HEK293 (cell line): ENCODE results near the gene C1orf122.

ENCODE experiments used
- CTCF ChIA-PET: fragments of 350-600 bp; formaldehyde crosslinking; extraction: SDS; loops from one replicate; lab custom pipeline; 2021; ENCODE audit warnings: antibody characterized with exemption; lab: Yijun Ruan, JAX
- POLR2A ChIA-PET: fragments of 300-600 bp; formaldehyde crosslinking; extraction: SDS; loops from one replicate; lab custom pipeline; 2020; ENCODE audit warnings: antibody characterized with exemption, inconsistent platforms; lab: Yijun Ruan, JAX
- H3K27ac ChIP-seq: fragments of 200-500 bp; sonication (Bioruptor generic); 2 replicates; pipeline ENCODE4 v1.5.1; 2014; ENCODE audit warnings: low read depth, low read length, control low read depth, inconsistent platforms; ENCODE audit errors: extremely low read depth
- H3K36me3 ChIP-seq, 2 experiments: fragments of 200-500 bp in 1 of 2; sonication (Bioruptor generic) in 1 of 2; 1 replicate in 1 of 2; 2 replicates in 1 of 2; pipeline ENCODE4 v1.5.1; 2014 to 2017; ENCODE audit warnings: inconsistent platforms in 2 of 2, low read length in 2 of 2; ENCODE audit not compliant: control insufficient read depth in 2 of 2, insufficient read depth in 1 of 2
- H3K4me1 ChIP-seq: fragments of 200-500 bp; sonication (Bioruptor generic); 2 replicates; pipeline ENCODE4 v1.5.1; 2014; ENCODE audit warnings: mild to moderate bottlenecking, low read length, inconsistent platforms; ENCODE audit not compliant: control insufficient read depth, insufficient read depth
- H3K4me3 ChIP-seq: 2 replicates; pipeline ENCODE4 v1.5.1; 2011; ENCODE audit warnings: low read depth, mild to moderate bottlenecking, control low read depth, low read length, moderate library complexity
- H3K9me3 ChIP-seq: fragments of 200-500 bp; sonication (Bioruptor generic); 2 replicates; pipeline ENCODE4 v1.5.1; 2014; ENCODE audit warnings: low read depth, low read length, inconsistent platforms; ENCODE audit not compliant: control insufficient read depth, insufficient read depth
- KLF1 ChIP-seq: fragments of 450-650 bp; formaldehyde crosslinking; IDR thresholded peaks from 2 replicates; pipeline ENCODE4 v1.5.1; 2016; ENCODE audit warnings: missing biosample characterization, missing genetic modification characterization
- MEIS1 ChIP-seq: sonication (generic); formaldehyde crosslinking; IDR thresholded peaks from 2 replicates; pipeline ENCODE4 v1.8.1; 2022; ENCODE audit warnings: missing genetic modification reagents, mild to moderate bottlenecking, borderline replicate concordance
- OSR2 ChIP-seq: fragments of 450-650 bp; formaldehyde crosslinking; IDR thresholded peaks from 2 replicates; pipeline ENCODE4 v1.5.1; 2016; ENCODE audit warnings: missing biosample characterization, missing genetic modification characterization
- ZNF10 ChIP-seq: fragments of 450-650 bp; formaldehyde crosslinking; IDR thresholded peaks from 2 replicates; pipeline ENCODE4 v1.5.1; 2017; ENCODE audit warnings: missing biosample characterization, missing genetic modification characterization
- ZNF132 ChIP-seq: fragments of 450-650 bp; formaldehyde crosslinking; IDR thresholded peaks from 2 replicates; pipeline ENCODE4 v1.5.1; 2017; ENCODE audit warnings: missing biosample characterization, missing genetic modification characterization, borderline replicate concordance
- ZNF138 ChIP-seq: fragments of 450-650 bp; formaldehyde crosslinking; IDR thresholded peaks from 2 replicates; pipeline ENCODE4 v1.5.1; 2016; ENCODE audit warnings: missing biosample characterization, missing genetic modification characterization, borderline replicate concordance
- ZNF175 ChIP-seq: fragments of 450-650 bp; formaldehyde crosslinking; IDR thresholded peaks from 2 replicates; pipeline ENCODE4 v1.5.1; 2016; ENCODE audit warnings: missing biosample characterization, missing genetic modification characterization
- ZNF223 ChIP-seq: fragments of 450-650 bp; formaldehyde crosslinking; IDR thresholded peaks from 2 replicates; pipeline ENCODE4 v1.5.1; 2016; ENCODE audit warnings: missing biosample characterization, missing genetic modification characterization
- ZNF350 ChIP-seq: fragments of 450-650 bp; formaldehyde crosslinking; IDR thresholded peaks from 2 replicates; pipeline ENCODE4 v1.5.0; 2017; ENCODE audit warnings: missing biosample characterization, mild to moderate bottlenecking, missing genetic modification characterization
- ZNF549 ChIP-seq: fragments of 450-650 bp; IDR thresholded peaks from 2 replicates; pipeline ENCODE4 v1.5.1; 2018; ENCODE audit warnings: missing biosample characterization, missing genetic modification characterization, mild to moderate bottlenecking, inconsistent platforms, moderate library complexity
- ZNF658 ChIP-seq: fragments of 450-650 bp; formaldehyde crosslinking; IDR thresholded peaks from 2 replicates; pipeline ENCODE4; 2016; ENCODE audit warnings: missing biosample characterization, missing genetic modification characterization
- ZNF830 ChIP-seq: fragments of 450-650 bp; IDR thresholded peaks from 2 replicates; pipeline ENCODE4 v1.5.0; 2018; ENCODE audit warnings: missing biosample characterization, missing genetic modification characterization, low read depth, mild to moderate bottlenecking, moderate library complexity
- TF ChIP-seq, protein P1 (sequence below): fragments of 450-650 bp; formaldehyde crosslinking; IDR thresholded peaks from 2 replicates; pipeline ENCODE4 v1.5.1; 2016; ENCODE audit warnings: missing biosample characterization, missing genetic modification characterization
- TF ChIP-seq, protein P2 (sequence below): fragments of 450-650 bp; formaldehyde crosslinking; IDR thresholded peaks from 2 replicates; pipeline ENCODE4 v1.5.1; 2017; ENCODE audit warnings: missing biosample characterization, missing genetic modification characterization
- TF ChIP-seq, protein P3 (sequence below): fragments of 450-650 bp; formaldehyde crosslinking; IDR thresholded peaks from 2 replicates; pipeline ENCODE4 v1.5.1; 2016; ENCODE audit warnings: missing biosample characterization, missing genetic modification characterization
- TF ChIP-seq, protein P4 (sequence below): fragments of 450-650 bp; formaldehyde crosslinking; IDR thresholded peaks from 2 replicates; pipeline ENCODE4; 2016; ENCODE audit warnings: missing biosample characterization, missing genetic modification characterization
- TF ChIP-seq, protein P5 (sequence below): fragments of 450-650 bp; formaldehyde crosslinking; IDR thresholded peaks from 2 replicates; pipeline ENCODE4 v1.5.1; 2016; ENCODE audit warnings: missing biosample characterization, missing genetic modification characterization, borderline replicate concordance

C1orf122 gene

DNA sequence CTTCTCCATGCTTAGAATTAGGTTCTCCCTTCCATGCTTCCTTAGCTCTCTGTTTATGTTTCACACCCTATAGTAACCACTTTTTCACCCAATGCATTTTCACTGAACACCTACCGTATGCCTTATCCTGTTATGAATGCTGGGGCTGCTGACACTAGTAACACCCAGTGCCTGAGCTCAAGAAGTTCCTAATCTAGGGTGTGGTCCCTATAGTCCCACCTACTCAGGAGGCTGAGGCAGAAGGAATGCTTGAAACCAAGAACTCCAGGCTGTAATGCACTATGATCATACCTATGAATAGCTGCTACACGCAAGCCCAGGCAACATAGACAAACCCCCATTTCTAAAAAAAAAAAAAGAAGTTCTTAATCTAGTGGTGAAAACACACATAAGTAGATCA lies 48.1 kb upstream of the C1orf122 start (continued):
- TF ChIP-seq, protein P1, sequence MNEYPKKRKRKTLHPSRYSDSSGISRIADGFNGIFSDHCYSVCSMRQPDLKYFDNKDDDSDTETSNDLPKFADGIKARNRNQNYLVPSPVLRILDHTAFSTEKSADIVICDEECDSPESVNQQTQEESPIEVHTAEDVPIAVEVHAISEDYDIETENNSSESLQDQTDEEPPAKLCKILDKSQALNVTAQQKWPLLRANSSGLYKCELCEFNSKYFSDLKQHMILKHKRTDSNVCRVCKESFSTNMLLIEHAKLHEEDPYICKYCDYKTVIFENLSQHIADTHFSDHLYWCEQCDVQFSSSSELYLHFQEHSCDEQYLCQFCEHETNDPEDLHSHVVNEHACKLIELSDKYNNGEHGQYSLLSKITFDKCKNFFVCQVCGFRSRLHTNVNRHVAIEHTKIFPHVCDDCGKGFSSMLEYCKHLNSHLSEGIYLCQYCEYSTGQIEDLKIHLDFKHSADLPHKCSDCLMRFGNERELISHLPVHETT (tag by site-specific recombination), result no peak
- TF ChIP-seq ZNF138 (tag by site-specific recombination) (no peak), OSR2 (tag by site-specific recombination) (no peak)
- TF ChIP-seq, protein P2, sequence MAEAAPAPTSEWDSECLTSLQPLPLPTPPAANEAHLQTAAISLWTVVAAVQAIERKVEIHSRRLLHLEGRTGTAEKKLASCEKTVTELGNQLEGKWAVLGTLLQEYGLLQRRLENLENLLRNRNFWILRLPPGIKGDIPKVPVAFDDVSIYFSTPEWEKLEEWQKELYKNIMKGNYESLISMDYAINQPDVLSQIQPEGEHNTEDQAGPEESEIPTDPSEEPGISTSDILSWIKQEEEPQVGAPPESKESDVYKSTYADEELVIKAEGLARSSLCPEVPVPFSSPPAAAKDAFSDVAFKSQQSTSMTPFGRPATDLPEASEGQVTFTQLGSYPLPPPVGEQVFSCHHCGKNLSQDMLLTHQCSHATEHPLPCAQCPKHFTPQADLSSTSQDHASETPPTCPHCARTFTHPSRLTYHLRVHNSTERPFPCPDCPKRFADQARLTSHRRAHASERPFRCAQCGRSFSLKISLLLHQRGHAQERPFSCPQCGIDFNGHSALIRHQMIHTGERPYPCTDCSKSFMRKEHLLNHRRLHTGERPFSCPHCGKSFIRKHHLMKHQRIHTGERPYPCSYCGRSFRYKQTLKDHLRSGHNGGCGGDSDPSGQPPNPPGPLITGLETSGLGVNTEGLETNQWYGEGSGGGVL (tag by site-specific recombination), result no peak

DNA sequence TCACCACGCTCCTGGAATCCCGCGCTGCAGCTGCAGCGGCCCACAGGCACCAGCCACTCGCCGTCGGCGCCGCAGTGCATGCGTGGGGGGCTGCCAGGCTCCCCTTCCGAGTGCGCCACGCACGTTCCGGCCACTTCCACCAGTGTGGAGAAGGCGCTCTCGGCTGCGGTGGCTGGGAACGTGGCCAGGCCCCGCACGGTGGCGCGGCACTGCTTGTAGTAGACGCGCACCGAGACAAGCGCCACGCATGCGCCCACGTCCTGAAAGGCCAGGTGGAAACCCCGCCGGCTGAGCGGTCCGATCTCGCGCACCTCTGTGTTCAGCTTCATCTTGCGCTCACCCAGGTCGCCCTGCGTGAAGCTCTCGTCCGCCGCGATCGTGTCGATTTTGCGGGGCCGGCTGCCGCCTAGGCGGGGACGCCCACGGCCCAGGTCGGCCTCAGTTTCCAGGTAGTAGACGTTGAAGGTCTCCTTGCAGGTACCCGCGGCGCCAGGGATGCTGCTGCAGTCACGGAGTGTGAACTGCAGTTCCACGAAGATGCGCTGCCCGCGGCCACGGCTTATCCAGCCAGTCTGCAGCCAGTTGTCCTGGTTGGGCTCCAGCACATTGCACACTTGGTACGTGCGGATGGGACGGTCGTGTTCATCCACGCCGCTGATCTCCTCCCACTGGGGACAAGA lies 46.0 kb upstream of the C1orf122 start:
- TF ChIP-seq ZNF223 (tag by site-specific recombination), result no peak
- TF ChIP-seq, protein P3, sequence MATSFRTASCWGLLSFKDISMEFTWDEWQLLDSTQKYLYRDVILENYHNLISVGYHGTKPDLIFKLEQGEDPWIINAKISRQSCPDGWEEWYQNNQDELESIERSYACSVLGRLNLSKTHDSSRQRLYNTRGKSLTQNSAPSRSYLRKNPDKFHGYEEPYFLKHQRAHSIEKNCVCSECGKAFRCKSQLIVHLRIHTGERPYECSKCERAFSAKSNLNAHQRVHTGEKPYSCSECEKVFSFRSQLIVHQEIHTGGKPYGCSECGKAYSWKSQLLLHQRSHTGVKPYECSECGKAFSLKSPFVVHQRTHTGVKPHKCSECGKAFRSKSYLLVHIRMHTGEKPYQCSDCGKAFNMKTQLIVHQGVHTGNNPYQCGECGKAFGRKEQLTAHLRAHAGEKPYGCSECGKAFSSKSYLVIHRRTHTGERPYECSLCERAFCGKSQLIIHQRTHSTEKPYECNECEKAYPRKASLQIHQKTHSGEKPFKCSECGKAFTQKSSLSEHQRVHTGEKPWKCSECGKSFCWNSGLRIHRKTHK, result no peak
- no peak for TF ChIP-seq ZNF350 (tag by site-specific recombination)
- no peak for TF ChIP-seq MEIS1 (CRISPR knock-in tag)
- TF ChIP-seq, protein P1 (tag by site-specific recombination), result no peak
- TF ChIP-seq ZNF138 (tag by site-specific recombination), result no peak
- TF ChIP-seq ZNF175 (tag by site-specific recombination), result no peak
- TF ChIP-seq, protein P4, sequence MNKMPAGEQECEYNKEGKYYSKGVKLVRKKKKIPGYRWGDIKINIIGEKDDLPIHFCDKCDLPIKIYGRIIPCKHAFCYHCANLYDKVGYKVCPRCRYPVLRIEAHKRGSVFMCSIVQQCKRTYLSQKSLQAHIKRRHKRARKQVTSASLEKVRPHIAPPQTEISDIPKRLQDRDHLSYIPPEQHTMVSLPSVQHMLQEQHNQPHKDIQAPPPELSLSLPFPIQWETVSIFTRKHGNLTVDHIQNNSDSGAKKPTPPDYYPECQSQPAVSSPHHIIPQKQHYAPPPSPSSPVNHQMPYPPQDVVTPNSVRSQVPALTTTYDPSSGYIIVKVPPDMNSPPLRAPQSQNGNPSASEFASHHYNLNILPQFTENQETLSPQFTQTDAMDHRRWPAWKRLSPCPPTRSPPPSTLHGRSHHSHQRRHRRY (tag by site-specific recombination), result no peak
- TF ChIP-seq ZNF132 (tag by site-specific recombination), result no peak
- TF ChIP-seq ZNF549 (tag by site-specific recombination), result no peak
- TF ChIP-seq, protein P5, sequence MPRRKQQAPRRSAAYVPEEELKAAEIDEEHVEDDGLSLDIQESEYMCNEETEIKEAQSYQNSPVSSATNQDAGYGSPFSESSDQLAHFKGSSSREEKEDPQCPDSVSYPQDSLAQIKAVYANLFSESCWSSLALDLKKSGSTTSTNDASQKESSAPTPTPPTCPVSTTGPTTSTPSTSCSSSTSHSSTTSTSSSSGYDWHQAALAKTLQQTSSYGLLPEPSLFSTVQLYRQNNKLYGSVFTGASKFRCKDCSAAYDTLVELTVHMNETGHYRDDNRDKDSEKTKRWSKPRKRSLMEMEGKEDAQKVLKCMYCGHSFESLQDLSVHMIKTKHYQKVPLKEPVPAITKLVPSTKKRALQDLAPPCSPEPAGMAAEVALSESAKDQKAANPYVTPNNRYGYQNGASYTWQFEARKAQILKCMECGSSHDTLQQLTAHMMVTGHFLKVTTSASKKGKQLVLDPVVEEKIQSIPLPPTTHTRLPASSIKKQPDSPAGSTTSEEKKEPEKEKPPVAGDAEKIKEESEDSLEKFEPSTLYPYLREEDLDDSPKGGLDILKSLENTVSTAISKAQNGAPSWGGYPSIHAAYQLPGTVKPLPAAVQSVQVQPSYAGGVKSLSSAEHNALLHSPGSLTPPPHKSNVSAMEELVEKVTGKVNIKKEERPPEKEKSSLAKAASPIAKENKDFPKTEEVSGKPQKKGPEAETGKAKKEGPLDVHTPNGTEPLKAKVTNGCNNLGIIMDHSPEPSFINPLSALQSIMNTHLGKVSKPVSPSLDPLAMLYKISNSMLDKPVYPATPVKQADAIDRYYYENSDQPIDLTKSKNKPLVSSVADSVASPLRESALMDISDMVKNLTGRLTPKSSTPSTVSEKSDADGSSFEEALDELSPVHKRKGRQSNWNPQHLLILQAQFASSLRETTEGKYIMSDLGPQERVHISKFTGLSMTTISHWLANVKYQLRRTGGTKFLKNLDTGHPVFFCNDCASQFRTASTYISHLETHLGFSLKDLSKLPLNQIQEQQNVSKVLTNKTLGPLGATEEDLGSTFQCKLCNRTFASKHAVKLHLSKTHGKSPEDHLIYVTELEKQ, result no peak
- no peak for TF ChIP-seq KLF1 (tag by site-specific recombination)
- no peak for TF ChIP-seq ZNF10 (tag by site-specific recombination)
- TF ChIP-seq ZNF830 (tag by site-specific recombination), result no peak
- TF ChIP-seq ZNF658, result no peak
- TF ChIP-seq, all 188 proteins: peak for 0
- H3K4me1 ChIP-seq, result no peaks in the 10 kb centered on the region
- no peaks in the 10 kb centered on the region for H3K9me3 ChIP-seq
- H3K27ac ChIP-seq, result no peak overlapping the region
- no peak overlapping the region for H3K4me3 ChIP-seq
- POLR2A ChIA-PET, result no interaction called here
- H3K36me3 ChIP-seq, result no peaks in the 10 kb centered on the region
- CTCF ChIA-PET, result interaction anchor here (1.3 kb wide), 1 partner anchor 159 kb away, joined by 6 read pairs; no protein-coding TSS in a partner anchor
